ENCODE data around the gene KRT71. TPM values are rescaled to one million over a fixed set of nuclear protein-coding genes. Genes with fewer than 3 reads are reported as not detected.

The KRT71 gene
- total and polyA plus RNA-seq, 2 donors, result 0.57 to 3.6 TPM

GRCh38 chr12:52539083-52539820 lies 13.7 kb downstream of the KRT71 start:
- no peak for DNase-seq (ENCODE audit: low read depth in 6 of 9, low spot score in 9 of 9)
- Histone ChIP-seq H3K4me1 (ENCODE audit: control insufficient read depth in 2 of 2, insufficient read depth in 2 of 2, low read length in 2 of 2) (no peaks in the 10 kb centered on the region), H3K36me3 (ENCODE audit: control insufficient read depth in 2 of 2, insufficient read depth in 2 of 2, low read length in 1 of 2) (no peaks in the 10 kb centered on the region), H3K27ac (ENCODE audit: low read depth in 1 of 2, low read length in 1 of 2) (no peak overlapping the region), H3K9me3 (ENCODE audit: control insufficient read depth in 2 of 2, insufficient read depth in 1 of 2, low read length in 1 of 2) (no peaks in the 10 kb centered on the region), H3K4me3 (ENCODE audit: low read length in 2 of 2) (no peak overlapping the region), H3K27me3 (ENCODE audit: control insufficient read depth in 2 of 2, insufficient read depth in 1 of 2, low read length in 1 of 2) (no peaks in the 10 kb centered on the region)
- WGBS, result 86% methylated on average over 5 of the region's 5 CpGs

- no peaks in the 10 kb centered on the region for H3K9me3 ChIP-seq (ENCODE audit: control insufficient read depth in 2 of 2, insufficient read depth in 1 of 2, low read length in 1 of 2)
- H3K4me1 ChIP-seq (ENCODE audit: control insufficient read depth in 2 of 2, insufficient read depth in 2 of 2, low read length in 2 of 2), result no peaks in the 10 kb centered on the region
- no peak overlapping the region for H3K4me3 ChIP-seq (ENCODE audit: low read length in 2 of 2)
- 89% methylated on average over 3 of the region's 3 CpGs for WGBS
- H3K27ac ChIP-seq (ENCODE audit: low read depth in 1 of 2, low read length in 1 of 2), result no peak overlapping the region
- no peak for DNase-seq (ENCODE audit: low read depth in 6 of 9, low spot score in 9 of 9)
- peaks cover 0 to 3% of the 10 kb centered on the region in 2 donors for H3K27me3 ChIP-seq (ENCODE audit: control insufficient read depth in 2 of 2, insufficient read depth in 1 of 2, low read length in 1 of 2)
- H3K36me3 ChIP-seq (ENCODE audit: control insufficient read depth in 2 of 2, insufficient read depth in 2 of 2, low read length in 1 of 2), result no peaks in the 10 kb centered on the region
These were observed 15.8 kb downstream of the KRT71 start for GRCh38 chr12:52537101-52537500.

- 86% methylated on average over 1 of the region's 1 CpG for WGBS
- no peaks in the 10 kb centered on the region for H3K36me3 ChIP-seq (ENCODE audit: control insufficient read depth in 2 of 2, insufficient read depth in 2 of 2, low read length in 1 of 2)
- H3K9me3 ChIP-seq (ENCODE audit: control insufficient read depth in 2 of 2, insufficient read depth in 1 of 2, low read length in 1 of 2), result no peaks in the 10 kb centered on the region
- H3K4me1 ChIP-seq (ENCODE audit: control insufficient read depth in 2 of 2, insufficient read depth in 2 of 2, low read length in 2 of 2), result no peaks in the 10 kb centered on the region
- H3K27ac ChIP-seq (ENCODE audit: low read depth in 1 of 2, low read length in 1 of 2), result no peak overlapping the region
- H3K27me3 ChIP-seq (ENCODE audit: control insufficient read depth in 2 of 2, insufficient read depth in 1 of 2, low read length in 1 of 2), result peaks cover 0 to 7% of the 10 kb centered on the region in 2 donors
- H3K4me3 ChIP-seq (ENCODE audit: low read length in 2 of 2), result no peak overlapping the region
- no peak for DNase-seq (ENCODE audit: low read depth in 6 of 9, low spot score in 9 of 9)
These were observed 17.4 kb downstream of the KRT71 start for GRCh38 chr12:52535574-52535973.

GRCh38 chr12:52534482-52534881 lies 18.5 kb downstream of the KRT71 start:
- no peaks in the 10 kb centered on the region for H3K9me3 ChIP-seq (ENCODE audit: control insufficient read depth in 2 of 2, insufficient read depth in 1 of 2, low read length in 1 of 2)
- H3K4me1 ChIP-seq (ENCODE audit: control insufficient read depth in 2 of 2, insufficient read depth in 2 of 2, low read length in 2 of 2), result no peaks in the 10 kb centered on the region
- peaks cover 0 to 7% of the 10 kb centered on the region in 2 donors for H3K27me3 ChIP-seq (ENCODE audit: control insufficient read depth in 2 of 2, insufficient read depth in 1 of 2, low read length in 1 of 2)
- H3K27ac ChIP-seq (ENCODE audit: low read depth in 1 of 2, low read length in 1 of 2), result no peak overlapping the region
- no peak for DNase-seq (ENCODE audit: low read depth in 6 of 9, low spot score in 9 of 9)
- WGBS, result 96% methylated on average over 5 of the region's 5 CpGs
- no peak overlapping the region for H3K4me3 ChIP-seq (ENCODE audit: low read length in 2 of 2)
- no peaks in the 10 kb centered on the region for H3K36me3 ChIP-seq (ENCODE audit: control insufficient read depth in 2 of 2, insufficient read depth in 2 of 2, low read length in 1 of 2)

- 76% methylated on average over 10 of the region's 10 CpGs for WGBS
- DNase-seq (ENCODE audit: low read depth in 6 of 9, low spot score in 9 of 9), result no peak
These were observed 19.1 kb downstream of the KRT71 start for GRCh38 chr12:52533686-52534470.

GRCh38 chr12:52532636-52533035 lies 20.3 kb downstream of the KRT71 start:
- Histone ChIP-seq H3K27ac (ENCODE audit: low read depth in 1 of 2, low read length in 1 of 2) (no peak overlapping the region), H3K4me3 (ENCODE audit: low read length in 2 of 2) (no peak overlapping the region), H3K9me3 (ENCODE audit: control insufficient read depth in 2 of 2, insufficient read depth in 1 of 2, low read length in 1 of 2) (no peaks in the 10 kb centered on the region), H3K36me3 (ENCODE audit: control insufficient read depth in 2 of 2, insufficient read depth in 2 of 2, low read length in 1 of 2) (no peaks in the 10 kb centered on the region), H3K4me1 (ENCODE audit: control insufficient read depth in 2 of 2, insufficient read depth in 2 of 2, low read length in 2 of 2) (no peaks in the 10 kb centered on the region), H3K27me3 (ENCODE audit: control insufficient read depth in 2 of 2, insufficient read depth in 1 of 2, low read length in 1 of 2) (peaks cover 0 to 7% of the 10 kb centered on the region in 2 donors)
- no peak for DNase-seq (ENCODE audit: low read depth in 6 of 9, low spot score in 9 of 9)
- 77% methylated on average over 4 of the region's 4 CpGs for WGBS

More at GRCh38 chr12:52533686-52534470, 19.1 kb downstream of the KRT71 start:
- no peaks in the 10 kb centered on the region for H3K36me3 ChIP-seq (ENCODE audit: control insufficient read depth in 2 of 2, insufficient read depth in 2 of 2, low read length in 1 of 2)
- H3K27me3 ChIP-seq (ENCODE audit: control insufficient read depth in 2 of 2, insufficient read depth in 1 of 2, low read length in 1 of 2), result peaks cover 0 to 7% of the 10 kb centered on the region in 2 donors
- no peak overlapping the region for H3K27ac ChIP-seq (ENCODE audit: low read depth in 1 of 2, low read length in 1 of 2)
- no peaks in the 10 kb centered on the region for H3K4me1 ChIP-seq (ENCODE audit: control insufficient read depth in 2 of 2, insufficient read depth in 2 of 2, low read length in 2 of 2)
- H3K9me3 ChIP-seq (ENCODE audit: control insufficient read depth in 2 of 2, insufficient read depth in 1 of 2, low read length in 1 of 2), result no peaks in the 10 kb centered on the region
- H3K4me3 ChIP-seq (ENCODE audit: low read length in 2 of 2), result no peak overlapping the region

- peak in 1 of 9 donors; percentile 19 for DNase-seq (ENCODE audit: low read depth in 6 of 9, low spot score in 9 of 9)
These were observed 21.2 kb downstream of the KRT71 start for GRCh38 chr12:52531566-52532300.

GRCh38 chr12:52530905-52531304 lies 22.0 kb downstream of the KRT71 start:
- no peak for DNase-seq (ENCODE audit: low read depth in 6 of 9, low spot score in 9 of 9)

More at GRCh38 chr12:52531566-52532300, 21.2 kb downstream of the KRT71 start:
- Histone ChIP-seq H3K4me3 (ENCODE audit: low read length in 2 of 2) (no peak overlapping the region), H3K27ac (ENCODE audit: low read depth in 1 of 2, low read length in 1 of 2) (no peak overlapping the region), H3K4me1 (ENCODE audit: control insufficient read depth in 2 of 2, insufficient read depth in 2 of 2, low read length in 2 of 2) (no peaks in the 10 kb centered on the region), H3K9me3 (ENCODE audit: control insufficient read depth in 2 of 2, insufficient read depth in 1 of 2, low read length in 1 of 2) (no peaks in the 10 kb centered on the region), H3K36me3 (ENCODE audit: control insufficient read depth in 2 of 2, insufficient read depth in 2 of 2, low read length in 1 of 2) (no peaks in the 10 kb centered on the region), H3K27me3 (ENCODE audit: control insufficient read depth in 2 of 2, insufficient read depth in 1 of 2, low read length in 1 of 2) (peaks cover 0 to 7% of the 10 kb centered on the region in 2 donors)
- WGBS, result 67% methylated on average over 18 of the region's 18 CpGs

More at GRCh38 chr12:52530905-52531304, 22.0 kb downstream of the KRT71 start:
- Histone ChIP-seq H3K4me1 (ENCODE audit: control insufficient read depth in 2 of 2, insufficient read depth in 2 of 2, low read length in 2 of 2) (peaks cover 0 to 6% of the 10 kb centered on the region in 2 donors), H3K9me3 (ENCODE audit: control insufficient read depth in 2 of 2, insufficient read depth in 1 of 2, low read length in 1 of 2) (no peaks in the 10 kb centered on the region), H3K4me3 (ENCODE audit: low read length in 2 of 2) (no peak overlapping the region), H3K27me3 (ENCODE audit: control insufficient read depth in 2 of 2, insufficient read depth in 1 of 2, low read length in 1 of 2) (peaks cover 0 to 7% of the 10 kb centered on the region in 2 donors), H3K36me3 (ENCODE audit: control insufficient read depth in 2 of 2, insufficient read depth in 2 of 2, low read length in 1 of 2) (no peaks in the 10 kb centered on the region), H3K27ac (ENCODE audit: low read depth in 1 of 2, low read length in 1 of 2) (no peak overlapping the region)
- WGBS, result 85% methylated on average over 2 of the region's 2 CpGs
